B cell (primary cell): ENCODE measurements around the gene UNC13D. TPM values are rescaled to one million over a fixed set of nuclear protein-coding genes. Genes with fewer than 3 reads are reported as not detected.

Experiments used
- ATAC-seq: fragments of 200-7000 bp; cut with Tn5 transposase; one replicate; pipeline ENCODE4 v1.10.0; 2021; ENCODE audit warnings: low read depth, mild to moderate bottlenecking, moderate number of reproducible peaks, moderate library complexity
- CTCF ChIA-PET: fragments of 350-600 bp; sonication (Branson Sonifier 250); formaldehyde crosslinking; loops from one replicate; lab custom pipeline; 2021; ENCODE audit warnings: antibody characterized with exemption, inconsistent platforms; lab: Charles Lee
- POLR2A ChIA-PET: fragments of 350-600 bp; sonication (Branson Sonifier 250); formaldehyde crosslinking; loops from one replicate; lab custom pipeline; 2021; ENCODE audit warnings: antibody characterized with exemption; lab: Charles Lee
- DNase-seq: peaks from one replicate; pipeline ENCODE4 v3.0.0; 2013
- H2AFZ ChIP-seq: 2 replicates; pipeline ENCODE4 v1.6.1; 2012; ENCODE audit warnings: mild to moderate bottlenecking, low read depth, low read length; ENCODE audit not compliant: insufficient read depth, poor library complexity, severe bottlenecking
- H3K27ac ChIP-seq, 2 donors: 1 replicate in 1 of 2; 2 replicates in 1 of 2; pipeline ENCODE4 v1.5.1; 2012 to 2013; ENCODE audit warnings: low read length in 2 of 2, mild to moderate bottlenecking in 2 of 2, moderate library complexity in 1 of 2
- H3K27me3 ChIP-seq, 4 experiments: fragments of 200-600 bp in 1 of 4; sonication (generic) in 1 of 4; replicated peaks in 1 of 4; 1 replicate in 2 of 4; 2 replicates in 2 of 4; pipeline versions ENCODE4 v1.6.1 to v1.7.0; 2013 to 2016; ENCODE audit warnings: low read length in 3 of 4, mild to moderate bottlenecking in 2 of 4, mixed read lengths in 1 of 4, moderate library complexity in 1 of 4; ENCODE audit not compliant: insufficient read depth in 4 of 4, control insufficient read depth in 3 of 4; ENCODE audit errors: control extremely low read depth in 1 of 4
- H3K36me3 ChIP-seq, 2 experiments: replicated peaks in 1 of 2; 1 replicate in 1 of 2; 2 replicates in 1 of 2; pipeline versions ENCODE4 v1.6.1 to v1.7.1; 2013; ENCODE audit warnings: low read length in 1 of 2; ENCODE audit not compliant: insufficient read depth in 2 of 2, control insufficient read depth in 1 of 2; ENCODE audit errors: control extremely low read depth in 1 of 2, extremely low read depth in 1 of 2
- H3K4me1 ChIP-seq, 2 donors: fragments of 200-600 bp in 1 of 2; sonication (generic) in 1 of 2; 1 replicate in 1 of 2; 2 replicates in 1 of 2; pipeline versions ENCODE4 v1.5.1 to v1.6.1; 2013 to 2017; ENCODE audit warnings: low read length in 2 of 2; ENCODE audit not compliant: control insufficient read depth in 2 of 2, insufficient read depth in 2 of 2
- H3K4me2 ChIP-seq: replicated peaks from 2 replicates; pipeline ENCODE3; 2012; ENCODE audit warnings: mild to moderate bottlenecking, low read depth, low read length; ENCODE audit not compliant: poor library complexity, severe bottlenecking
- H3K4me3 ChIP-seq, 5 experiments: fragments of 200-600 bp in 1 of 5; sonication (generic) in 1 of 5; 1 replicate in 3 of 5; 2 replicates in 2 of 5; pipeline versions ENCODE4 v1.5.1 to v1.7.0; 2011 to 2016; ENCODE audit warnings: low read length in 4 of 5, mild to moderate bottlenecking in 4 of 5, low read depth in 2 of 5, control low read depth in 1 of 5, moderate library complexity in 1 of 5; ENCODE audit not compliant: insufficient read depth in 1 of 5; ENCODE audit errors: control extremely low read depth in 1 of 5, extremely low read depth in 1 of 5
- H3K79me2 ChIP-seq: fragments of 200-600 bp; sonication (generic); one replicate; pipeline ENCODE4 v1.6.0; 2016; ENCODE audit warnings: low read length; ENCODE audit not compliant: control insufficient read depth, insufficient read depth
- H3K9ac ChIP-seq: fragments of 200-600 bp; sonication (generic); 2 replicates; pipeline ENCODE4 v1.6.1; 2017; ENCODE audit warnings: mild to moderate bottlenecking, low read length, moderate library complexity
- H3K9me3 ChIP-seq, 3 donors: one replicate each; pipeline versions ENCODE4 v1.6.1 to v1.7.1; 2013; ENCODE audit warnings: low read length in 2 of 3; ENCODE audit not compliant: control insufficient read depth in 2 of 3, insufficient read depth in 1 of 3; ENCODE audit errors: control extremely low read depth in 1 of 3
- H4K20me1 ChIP-seq: 2 replicates; pipeline ENCODE4 v1.6.0; 2012; ENCODE audit warnings: mild to moderate bottlenecking, low read length; ENCODE audit not compliant: insufficient read depth, control insufficient read depth, poor library complexity, severe bottlenecking
- H3K27ac Mint-ChIP-seq: one replicate; pipeline ENCODE4 v1.8.0; 2021; ENCODE audit warnings: mixed read lengths
- H3K27me3 Mint-ChIP-seq: one replicate; pipeline ENCODE4 v1.8.0; 2021; ENCODE audit warnings: mixed read lengths
- H3K4me1 Mint-ChIP-seq: one replicate; pipeline ENCODE4 v1.8.0; 2021; ENCODE audit warnings: mixed read lengths
- H3K4me3 Mint-ChIP-seq: one replicate; pipeline ENCODE4 v1.8.0; 2021; ENCODE audit warnings: mixed read lengths
- H3K9me3 Mint-ChIP-seq: one replicate; pipeline ENCODE4 v1.8.0; 2022; ENCODE audit warnings: mixed read lengths; ENCODE audit not compliant: insufficient read depth
- CTCF ChIP-seq: fragments of 200-600 bp; IDR thresholded peaks from one replicate; pipeline ENCODE4 v1.8.0; 2022; ENCODE audit warnings: antibody characterized with exemption, mild to moderate bottlenecking
- EZH2 ChIP-seq: IDR thresholded peaks from 2 replicates; pipeline ENCODE4 v1.6.1; 2012; ENCODE audit warnings: borderline replicate concordance, low read depth, mild to moderate bottlenecking, moderate library complexity, low read length; ENCODE audit not compliant: insufficient read depth, poor library complexity, severe bottlenecking
- WGBS: methylation state at CpG from one replicate; pipeline ENCODE4 v1.1.5; 2013; ENCODE audit warnings: missing lambda C conversion rate; ENCODE audit not compliant: insufficient coverage; 5-methylcytosine and 5-hydroxymethylcytosine counted together
- intact Hi-C: fragments of 100-400 bp; cut with micrococcal nuclease; formaldehyde crosslinking; loops from one replicate; pipeline ENCODE4 v1.10.0; 2022
- polyA plus RNA-seq: library from polyadenylated mRNA; depleted of rRNA; stranded (reverse); fragments of >200 nt; gene quantifications from 2 replicates; pipeline ENCODE4 v1.2.3, GENCODE V29; 2012
- total RNA-seq, 2 donors: library from RNA; stranded (reverse); fragments of 120-200 nt in 1 of 2; gene quantifications; 1 replicate in 1 of 2; 2 replicates in 1 of 2; pipeline versions ENCODE4 v1.2.3 to v1.2.4, GENCODE V29; 2013 to 2022

The UNC13D gene
- total and polyA plus RNA-seq, 2 donors (not counting 1 experiment from before 2014, with no cell fraction given) = 101 to 107 TPM

- ChIA-PET CTCF (interaction anchor here (1.0 to 1.1 kb wide), 2 partner anchors 11 to 207 kb away, joined by 3 to 4 read pairs; no protein-coding TSS in a partner anchor), POLR2A (interaction anchor here (0.7 to 1.0 kb wide), 2 partner anchors 11 to 37 kb away, joined by 5 to 8 read pairs; no protein-coding TSS in a partner anchor)
- ATAC-seq (no peak), DNase-seq (no peak)
- no peak overlapping the region for H3K9ac ChIP-seq
- no peak overlapping the region for H3K27ac ChIP-seq
- Mint-ChIP-seq H3K4me1 (peaks cover 19% of the 10 kb centered on the region), H3K27ac (no peak overlapping the region), H3K4me3 (no peak overlapping the region), H3K9me3 (no peaks in the 10 kb centered on the region), H3K27me3 (no peaks in the 10 kb centered on the region)
- no peak overlapping the region for H3K4me2 ChIP-seq
- 100% methylated on average over 1 of the region's 7 CpGs for WGBS
- H2AFZ ChIP-seq = no peak overlapping the region
- no peaks in the 10 kb centered on the region for H3K27me3 ChIP-seq
- intact Hi-C loops = loop anchor here (5.0 to 10.0 kb wide), 2 partner anchors 37 to 164 kb away; partner anchors contain the start of genes CDK3 and TRIM47
- H3K36me3 ChIP-seq = peaks cover 0 to 33% of the 10 kb centered on the region in 2 experiments
- H3K4me1 ChIP-seq = peaks cover 17 to 32% of the 10 kb centered on the region in 2 donors
- peaks cover 30% of the 10 kb centered on the region for H3K79me2 ChIP-seq
- H3K9me3 ChIP-seq = no peaks in the 10 kb centered on the region
- no peak overlapping the region for H3K4me3 ChIP-seq
- no peaks in the 10 kb centered on the region for H4K20me1 ChIP-seq
- TF ChIP-seq EZH2 (no peak), CTCF (no peak)
Observed at GRCh38 chr17:75840799-75841164, 3.4 kb downstream of the UNC13D start.
